NAMALWA (cell line): Measurements from ENCODE around the gene L2HGDH.
A peak's percentile ranks its signal among the peaks of the same experiment; 100 is the strongest.
"Not testable (repeated sequence)": the region's sequence is repeated elsewhere in the genome, so short reads cannot be mapped to it uniquely, and the experiment has no call there.

Source experiments
- DNase-seq: peaks from one replicate; pipeline ENCODE4 v3.0.0-alpha.2; 2015; ENCODE audit warnings: low spot score

Gene L2HGDH

GRCh38 chr14:50311972-50312733 lies at the start of gene L2HGDH, which contains the start of gene DMAC2L:
Gene L2HGDH, minus strand, starts transcription at chr14:50312229. Its CDS starts 79 bp downstream, at chr14:50312150.
Gene DMAC2L, plus strand, starts transcription at chr14:50312324. Its CDS starts 9,164 bp downstream, at chr14:50321488.
- peak; percentile 91 for DNase-seq

GRCh38 chr14:50360851-50361250 lies 48.8 kb upstream of the L2HGDH start:
- no peak for DNase-seq

- no peak for DNase-seq
These were observed 48.1 kb upstream of the L2HGDH start for GRCh38 chr14:50360093-50360492.

GRCh38 chr14:50359631-50360030 lies 47.6 kb upstream of the L2HGDH start:
- no peak for DNase-seq

GRCh38 chr14:50357753-50358395 lies 45.8 kb upstream of the L2HGDH start:
- no peak for DNase-seq

GRCh38 chr14:50357124-50357523 lies 45.1 kb upstream of the L2HGDH start:
- DNase-seq: no peak

GRCh38 chr14:50356283-50356682 lies 44.3 kb upstream of the L2HGDH start:
- not testable (repeated sequence) for DNase-seq

- no peak for DNase-seq
These were observed 43.7 kb upstream of the L2HGDH start for GRCh38 chr14:50355692-50356091.

GRCh38 chr14:50354527-50354926 lies 42.5 kb upstream of the L2HGDH start:
- DNase-seq: no peak

GRCh38 chr14:50353126-50353525 lies 41.1 kb upstream of the L2HGDH start:
- no peak for DNase-seq

GRCh38 chr14:50352584-50352983 lies 40.6 kb upstream of the L2HGDH start:
- DNase-seq: no peak

- no peak for DNase-seq
These were observed 38.9 kb upstream of the L2HGDH start for GRCh38 chr14:50350975-50351374.

GRCh38 chr14:50348933-50349332 lies 36.9 kb upstream of the L2HGDH start:
- no peak for DNase-seq

GRCh38 chr14:50347521-50347920 lies 35.5 kb upstream of the L2HGDH start:
- no peak for DNase-seq

- no peak for DNase-seq
These were observed 33.9 kb upstream of the L2HGDH start for GRCh38 chr14:50345846-50346422.

GRCh38 chr14:50344876-50345563 lies 33.0 kb upstream of the L2HGDH start:
- DNase-seq: no peak

- DNase-seq: no peak
These were observed 32.2 kb upstream of the L2HGDH start for GRCh38 chr14:50344116-50344775.

GRCh38 chr14:50343434-50343833 lies 31.4 kb upstream of the L2HGDH start:
- DNase-seq: no peak

- peak; percentile 13 for DNase-seq
These were observed 30.4 kb upstream of the L2HGDH start for GRCh38 chr14:50342221-50343078.

GRCh38 chr14:50340963-50341362 lies 28.9 kb upstream of the L2HGDH start:
- peak; percentile 6 for DNase-seq

- DNase-seq: no peak
These were observed 28.0 kb upstream of the L2HGDH start for GRCh38 chr14:50340045-50340444.
